GM12865 (cell line): ENCODE data around the gene GGA1.

ENCODE experiments used
- DNase-seq: peaks from one replicate; pipeline ENCODE4 v3.0.0; 2010; ENCODE audit warnings: low read depth
- H3K4me3 ChIP-seq: 2 replicates; pipeline ENCODE4 v1.5.1; 2011; ENCODE audit warnings: mild to moderate bottlenecking, low read depth, low read length, control low read depth
- TF ChIP-seq, protein P1 (sequence below): IDR thresholded peaks from 2 replicates; pipeline ENCODE4 v1.5.1; 2011; ENCODE audit warnings: low read length, control low read depth, low read depth, inconsistent platforms; ENCODE audit not compliant: insufficient read depth; ENCODE audit errors: missing control alignments

GGA1 gene

DNA sequence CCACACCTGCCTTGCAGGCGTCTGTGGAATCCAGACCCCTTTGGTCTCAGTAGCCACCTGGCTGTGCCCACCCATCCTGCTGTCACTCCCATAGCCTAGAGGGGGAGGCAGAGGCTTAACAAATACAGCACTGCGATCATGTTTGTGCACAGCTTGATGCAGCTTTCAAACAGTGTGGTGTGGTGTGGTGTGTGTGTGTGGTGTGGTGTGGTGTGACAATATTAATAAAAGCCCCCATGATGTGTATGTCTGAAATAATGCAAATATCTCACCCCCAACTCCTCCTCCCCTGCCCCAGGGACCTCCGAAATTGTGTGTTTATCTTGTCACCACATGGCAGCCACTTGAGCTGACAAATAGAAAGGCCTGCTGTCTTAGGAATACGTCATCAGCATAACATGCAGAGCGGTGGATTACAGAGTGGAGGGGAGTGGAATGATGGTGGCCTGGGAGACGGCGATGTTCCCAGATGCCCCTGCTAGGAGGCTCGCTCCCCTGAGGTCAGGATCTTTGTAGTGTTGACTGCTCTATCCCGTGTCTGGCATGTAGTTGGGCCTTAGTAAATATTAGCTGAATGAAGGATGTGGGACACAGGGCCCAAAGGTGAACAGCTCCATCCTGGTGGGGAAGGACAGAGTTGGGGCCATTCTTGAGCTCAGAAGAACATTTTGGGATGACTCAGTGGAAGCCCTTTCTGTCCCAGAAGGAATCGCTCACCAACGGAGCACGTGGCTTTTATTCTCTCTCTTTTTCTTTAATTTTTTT is 52.7 kb downstream of the GGA1 start:
- H3K4me3 ChIP-seq, result peak overlapping the region; percentile 90
- TF ChIP-seq, protein P1, sequence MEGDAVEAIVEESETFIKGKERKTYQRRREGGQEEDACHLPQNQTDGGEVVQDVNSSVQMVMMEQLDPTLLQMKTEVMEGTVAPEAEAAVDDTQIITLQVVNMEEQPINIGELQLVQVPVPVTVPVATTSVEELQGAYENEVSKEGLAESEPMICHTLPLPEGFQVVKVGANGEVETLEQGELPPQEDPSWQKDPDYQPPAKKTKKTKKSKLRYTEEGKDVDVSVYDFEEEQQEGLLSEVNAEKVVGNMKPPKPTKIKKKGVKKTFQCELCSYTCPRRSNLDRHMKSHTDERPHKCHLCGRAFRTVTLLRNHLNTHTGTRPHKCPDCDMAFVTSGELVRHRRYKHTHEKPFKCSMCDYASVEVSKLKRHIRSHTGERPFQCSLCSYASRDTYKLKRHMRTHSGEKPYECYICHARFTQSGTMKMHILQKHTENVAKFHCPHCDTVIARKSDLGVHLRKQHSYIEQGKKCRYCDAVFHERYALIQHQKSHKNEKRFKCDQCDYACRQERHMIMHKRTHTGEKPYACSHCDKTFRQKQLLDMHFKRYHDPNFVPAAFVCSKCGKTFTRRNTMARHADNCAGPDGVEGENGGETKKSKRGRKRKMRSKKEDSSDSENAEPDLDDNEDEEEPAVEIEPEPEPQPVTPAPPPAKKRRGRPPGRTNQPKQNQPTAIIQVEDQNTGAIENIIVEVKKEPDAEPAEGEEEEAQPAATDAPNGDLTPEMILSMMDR, result peak; percentile 29
- DNase-seq, result peak; percentile 50

DNA sequence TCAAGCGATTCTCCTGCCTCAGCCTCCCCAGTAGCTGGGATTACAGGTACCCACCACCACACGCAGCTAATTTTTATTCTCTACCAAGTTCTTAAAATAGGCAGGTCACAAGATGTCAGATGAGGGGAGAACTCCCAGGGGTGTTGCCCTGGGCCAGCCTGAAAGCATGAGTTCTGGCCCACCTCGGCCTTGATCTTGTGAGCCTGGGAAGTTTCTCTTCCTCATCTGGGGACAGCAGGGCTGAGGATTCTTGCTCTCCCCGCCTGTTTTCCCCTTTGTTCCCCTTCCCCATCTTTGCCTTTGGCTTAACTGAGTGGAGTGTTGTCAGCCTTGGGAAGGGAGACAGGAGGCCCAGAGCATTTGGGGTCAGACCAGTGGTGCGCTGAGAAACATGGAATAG is 53.4 kb downstream of the GGA1 start:
- H3K4me3 ChIP-seq, result no peak overlapping the region
- DNase-seq, result no peak
- TF ChIP-seq, protein P1, result no peak

DNA sequence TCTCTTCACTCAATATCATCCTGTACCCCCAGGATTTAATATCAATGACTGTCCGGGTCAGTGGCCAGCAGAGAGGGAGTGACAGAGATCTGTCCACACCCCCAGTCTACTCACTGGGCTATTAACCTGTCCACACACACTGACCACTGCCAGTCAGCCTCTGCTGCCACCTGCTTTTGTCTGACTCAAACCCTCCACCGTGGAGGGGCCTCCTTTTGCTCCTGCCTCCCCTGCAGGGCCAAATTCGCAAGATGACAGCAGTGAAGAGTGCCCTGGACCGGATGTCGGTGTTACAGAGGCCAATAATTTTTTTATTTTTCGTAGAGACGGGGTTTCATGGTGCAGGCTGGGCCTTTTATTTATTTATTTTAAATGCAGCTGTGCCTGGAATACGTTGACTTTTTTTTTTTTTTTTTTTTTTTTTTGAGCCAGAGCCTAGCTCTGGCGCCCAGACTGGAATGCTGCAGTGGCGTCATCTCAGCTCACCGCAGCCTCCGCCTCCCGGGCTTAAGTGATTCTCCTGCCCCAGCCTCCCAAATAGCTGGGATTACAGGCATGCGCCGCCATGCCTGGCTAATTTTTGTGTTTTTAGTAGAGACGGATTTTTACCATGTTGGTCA is 55.0 kb downstream of the GGA1 start:
- H3K4me3 ChIP-seq, result no peak overlapping the region
- DNase-seq, result no peak
- TF ChIP-seq, protein P1, result no peak

DNA sequence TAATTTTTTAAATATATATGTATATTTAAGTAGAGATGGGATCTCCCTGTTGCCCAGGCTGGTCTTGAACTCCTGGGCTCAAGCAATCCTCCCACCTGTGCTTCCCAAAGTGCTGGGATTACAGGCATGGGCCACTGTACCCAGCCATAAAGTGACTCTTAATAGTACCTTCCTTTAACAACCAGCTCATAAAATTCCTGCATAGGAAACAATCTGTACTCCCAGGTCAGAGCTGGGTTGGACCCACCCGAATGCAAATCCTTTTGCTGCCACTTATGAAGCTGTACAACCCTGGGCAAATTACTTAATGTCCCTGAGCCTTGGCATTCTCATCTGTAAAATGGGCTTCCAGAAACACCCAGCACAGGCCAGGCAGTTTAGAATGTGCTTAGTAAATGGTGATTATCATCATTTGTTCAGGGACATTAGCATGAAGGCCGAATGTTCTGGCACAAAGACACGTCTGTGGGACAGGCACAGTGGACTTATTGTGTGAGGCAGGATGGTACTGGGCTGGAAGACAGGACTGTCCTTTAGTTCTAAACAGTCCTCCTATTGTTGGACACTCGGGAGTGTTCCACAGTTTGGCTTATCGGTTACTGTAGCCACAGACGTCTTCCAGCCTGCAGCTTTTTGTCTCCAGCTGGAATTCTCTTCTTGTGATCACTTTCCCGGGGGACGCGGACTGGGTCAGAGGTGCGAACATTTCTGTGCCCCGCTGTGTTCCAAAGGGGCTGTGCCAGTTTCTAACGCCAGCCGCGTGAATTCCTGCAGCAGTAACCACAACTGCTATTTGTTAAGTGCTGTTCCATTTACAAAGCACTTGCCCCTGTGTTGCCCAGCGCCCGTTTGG is 55.8 kb downstream of the GGA1 start:
- H3K4me3 ChIP-seq, result no peak overlapping the region
- TF ChIP-seq, protein P1, result no peak
- DNase-seq, result no peak

DNA sequence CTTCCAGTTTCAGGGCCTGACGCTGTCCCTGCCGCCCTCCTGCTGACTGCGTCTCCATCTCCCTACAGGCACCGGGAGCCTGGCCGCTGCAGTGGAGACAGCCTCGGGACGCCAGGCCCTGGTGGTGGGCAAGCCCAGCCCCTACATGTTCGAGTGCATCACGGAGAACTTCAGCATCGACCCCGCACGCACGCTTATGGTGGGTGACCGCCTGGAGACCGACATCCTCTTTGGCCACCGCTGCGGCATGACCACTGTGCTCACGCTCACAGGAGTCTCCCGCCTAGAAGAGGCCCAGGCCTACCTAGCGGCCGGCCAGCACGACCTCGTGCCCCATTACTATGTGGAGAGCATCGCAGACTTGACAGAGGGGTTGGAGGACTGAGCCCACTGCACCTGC is 56.9 kb downstream of the GGA1 start:
- DNase-seq, result no peak
- H3K4me3 ChIP-seq, result no peak overlapping the region
- TF ChIP-seq, protein P1, result no peak

DNA sequence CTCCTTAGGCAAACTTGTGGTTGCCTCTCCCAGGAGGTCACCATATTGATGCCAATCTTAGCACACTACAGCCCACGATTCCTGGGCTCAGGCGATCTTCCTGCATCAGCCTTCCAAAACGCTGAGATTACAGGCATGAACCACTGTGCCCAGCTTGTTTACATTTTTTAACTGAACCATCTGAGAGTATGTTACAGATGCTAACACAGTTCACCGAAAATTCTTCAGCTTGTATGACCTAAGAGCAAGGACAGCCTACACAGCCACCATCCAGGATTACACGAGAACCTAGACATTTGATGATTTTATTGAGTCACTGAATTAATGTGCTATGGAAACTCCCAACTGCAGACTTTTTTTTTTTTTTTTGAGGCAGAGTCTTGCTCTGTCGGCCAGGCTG is 61.0 kb downstream of the GGA1 start:
- DNase-seq, result no peak
- no peak overlapping the region for H3K4me3 ChIP-seq
- TF ChIP-seq, protein P1, result no peak
